HepG2 (cell line): Measurements from ENCODE around the gene PDIA4. TPM values are rescaled to one million over a fixed set of nuclear protein-coding genes. Genes with fewer than 3 reads are reported as not detected.

ENCODE experiments used
- ATAC-seq: fragments of 200-7000 bp; cut with Tn5 transposase; 3 replicates; pipeline ENCODE4 v1.9.1; 2020; ENCODE audit warnings: mild to moderate bottlenecking, moderate library complexity
- BruUV-seq: library from RNA; stranded (reverse); fragments of 400-500 nt; replicated peaks from 2 replicates; lab custom pipeline; 2021; lab: Mats Ljungman, UMichigan
- CTCF ChIA-PET: fragments of 300-600 bp; formaldehyde crosslinking; extraction: SDS; loops from one replicate; lab custom pipeline; 2021; ENCODE audit warnings: low total read pairs, inconsistent platforms, low intra/inter-chr PET ratio; lab: Yijun Ruan, JAX
- POLR2A ChIA-PET: fragments of 350-600 bp; sonication (Branson Sonifier 250); formaldehyde crosslinking; loops from one replicate; lab custom pipeline; 2020; ENCODE audit warnings: antibody characterized with exemption, inconsistent platforms; lab: Yijun Ruan, JAX
- DNase-seq: peaks from one replicate; pipeline ENCODE4 v3.0.0-alpha.2; 2015; ENCODE audit warnings: low spot score
- FAIRE-seq: peaks from 3 replicates; lab custom pipeline; 2011; peaks lifted over from hg19 to GRCh38; lab: Jason Lieb, UNC
- H2AFZ ChIP-seq: one replicate; pipeline ENCODE4 v1.6.1; 2011; ENCODE audit warnings: low read length, inconsistent platforms
- H3K27ac ChIP-seq: fragments of 300-600 bp; 3 replicates; pipeline ENCODE4 v1.8.0; 2011; ENCODE audit warnings: mixed run types, mild to moderate bottlenecking, mixed read lengths, low read length, inconsistent platforms; ENCODE audit not compliant: insufficient read depth; ENCODE audit errors: extremely low read length
- H3K27me3 ChIP-seq, 2 experiments: fragments of 200-600 bp in 1 of 2; 2 replicates in 1 of 2; 3 replicates in 1 of 2; pipeline versions ENCODE4 v1.6.0 to v1.8.0; 2011; ENCODE audit warnings: low read length in 2 of 2, mild to moderate bottlenecking in 2 of 2, moderate library complexity in 2 of 2, inconsistent platforms in 1 of 2; ENCODE audit not compliant: insufficient read depth in 2 of 2, control insufficient read depth in 1 of 2
- H3K36me3 ChIP-seq, 2 experiments: fragments of 200-600 bp in 1 of 2; replicated peaks in 1 of 2; 2 replicates in 1 of 2; 3 replicates in 1 of 2; pipeline versions ENCODE4 v1.5.1 to v1.8.0; 2011; ENCODE audit warnings: low read length in 2 of 2, inconsistent platforms in 1 of 2; ENCODE audit not compliant: insufficient read depth in 2 of 2, control insufficient read depth in 1 of 2
- H3K4me1 ChIP-seq: 2 replicates; pipeline ENCODE4 v1.5.1; 2012; ENCODE audit warnings: low read length, inconsistent platforms; ENCODE audit not compliant: insufficient read depth
- H3K4me2 ChIP-seq: 2 replicates; pipeline ENCODE4 v1.6.0; 2011; ENCODE audit warnings: low read depth, low read length, inconsistent platforms
- H3K4me3 ChIP-seq, 3 experiments: fragments of 200-600 bp in 1 of 3; sonication (generic), shearing (Covaris generic) in 1 of 3; replicated peaks in 1 of 3; 2 replicates each; pipeline ENCODE4 v1.5.1; 2011 to 2016; ENCODE audit warnings: low read length in 3 of 3, inconsistent platforms in 2 of 3, low read depth in 2 of 3, mild to moderate bottlenecking in 2 of 3, control low read depth in 1 of 3, mixed read lengths in 1 of 3; ENCODE audit not compliant: insufficient read depth in 1 of 3
- H3K79me2 ChIP-seq: one replicate; pipeline ENCODE4 v1.6.1; 2011; ENCODE audit warnings: low read length, inconsistent platforms; ENCODE audit not compliant: insufficient read depth
- H3K9ac ChIP-seq: 2 replicates; pipeline ENCODE4 v1.6.0; 2011; ENCODE audit warnings: mild to moderate bottlenecking, low read depth, low read length, inconsistent platforms; ENCODE audit not compliant: insufficient read depth
- H3K9me3 ChIP-seq: 2 replicates; pipeline ENCODE4 v1.5.1; 2012; ENCODE audit warnings: mild to moderate bottlenecking, low read length
- H4K20me1 ChIP-seq: 2 replicates; pipeline ENCODE4 v1.6.0; 2011; ENCODE audit warnings: inconsistent platforms, mild to moderate bottlenecking, low read length, moderate library complexity; ENCODE audit not compliant: insufficient read depth
- BHLHE40 ChIP-seq: IDR thresholded peaks from 2 replicates; pipeline ENCODE4 v1.6.1; 2011; ENCODE audit warnings: low read length, improper control_type of control experiment
- GLMP ChIP-seq: sonication (generic); formaldehyde crosslinking; IDR thresholded peaks from 2 replicates; pipeline ENCODE4 v1.9.0; 2021; ENCODE audit warnings: missing genetic modification reagents, mild to moderate bottlenecking, borderline replicate concordance
- MAF1 ChIP-seq: sonication (generic); formaldehyde crosslinking; IDR thresholded peaks from 2 replicates; pipeline ENCODE4 v1.5.0; 2020; ENCODE audit warnings: missing genetic modification reagents, borderline replicate concordance
- MED8 ChIP-seq: sonication (generic); formaldehyde crosslinking; IDR thresholded peaks from 2 replicates; pipeline ENCODE4 v1.8.1; 2023; ENCODE audit warnings: mild to moderate bottlenecking, missing genetic modification reagents; ENCODE audit not compliant: insufficient replicate concordance
- SSRP1 ChIP-seq: IDR thresholded peaks from 2 replicates; pipeline ENCODE4 v1.6.1; 2016; ENCODE audit warnings: control low read depth
- ZFP1 ChIP-seq: IDR thresholded peaks from 2 replicates; pipeline ENCODE4 v1.6.1; 2016
- ZFP82 ChIP-seq: sonication (generic); formaldehyde crosslinking; IDR thresholded peaks from 2 replicates; pipeline ENCODE4 v1.5.1; 2020; ENCODE audit warnings: mild to moderate bottlenecking, missing genetic modification reagents, borderline replicate concordance
- ZMYM3 ChIP-seq: sonication (generic); formaldehyde crosslinking; IDR thresholded peaks from 2 replicates; pipeline ENCODE4 v1.5.1; 2020; ENCODE audit warnings: mild to moderate bottlenecking, missing genetic modification reagents
- ZNF142 ChIP-seq: sonication (generic); formaldehyde crosslinking; IDR thresholded peaks from 2 replicates; pipeline ENCODE4 v1.4.0; 2020; ENCODE audit warnings: missing genetic modification reagents
- ZNF224 ChIP-seq: sonication (generic); formaldehyde crosslinking; IDR thresholded peaks from 2 replicates; pipeline ENCODE4 v1.5.0; 2020; ENCODE audit warnings: mild to moderate bottlenecking, missing genetic modification reagents
- ZNF557 ChIP-seq: sonication (generic); formaldehyde crosslinking; IDR thresholded peaks from 2 replicates; pipeline ENCODE4 v1.4.0; 2020; ENCODE audit warnings: missing genetic modification reagents
- ZSCAN5A ChIP-seq: sonication (generic); formaldehyde crosslinking; IDR thresholded peaks from 2 replicates; pipeline ENCODE4 v1.8.0; 2022; ENCODE audit warnings: mild to moderate bottlenecking, missing genetic modification reagents, borderline replicate concordance
- WGBS: methylation state at CpG from one replicate; pipeline ENCODE4 v1.1.6; 2017; ENCODE audit warnings: low lambda C conversion rate; 5-methylcytosine and 5-hydroxymethylcytosine counted together
- in situ Hi-C: cut with HindIII; loops from 2 replicates; pipeline ENCODE4 v1.10.0; 2017; ENCODE audit warnings: low pct_unique_long_range_greater_than_20kb; ENCODE audit not compliant: extremely low pct_ligation_motif_present
- intact Hi-C: fragments of 100-400 bp; cut with micrococcal nuclease; formaldehyde crosslinking; loops from one replicate; pipeline ENCODE4 v1.10.0; 2022; ENCODE audit not compliant: unreplicated experiment
- polyA plus RNA-seq, 8 experiments: library from polyadenylated mRNA; depleted of rRNA in 3 of 8; stranded (reverse) in 7 of 8; unstranded in 1 of 8; fragments of >200 nt; fragmentation: Illumina TruSeq in 4 of 8; extraction: Trizol in 4 of 8; gene quantifications; 2 replicates each; pipeline versions ENCODE4 v1.2.1 to v1.2.3, GENCODE V29; 2011 to 2016; ENCODE audit warnings: low read depth in 4 of 8, missing spikeins in 1 of 8, mixed read lengths in 1 of 8; ENCODE audit not compliant: insufficient read depth in 1 of 8
- total RNA-seq, 5 experiments: library from RNA; depleted of rRNA; stranded (reverse); fragments of >200 nt; fragmentation: Illumina TruSeq; extraction: Trizol; gene quantifications; 2 replicates each; pipeline ENCODE4 v1.2.3, GENCODE V29; 2016; ENCODE audit warnings: low read depth in 1 of 5
- TF ChIP-seq, protein P1 (sequence below): sonication (generic); formaldehyde crosslinking; conservative IDR thresholded peaks from 2 replicates; pipeline ENCODE4 v1.8.0; 2022; ENCODE audit warnings: low read depth, missing genetic modification reagents

PDIA4 gene
- total and polyA plus RNA-seq, 2 of the 13 experiments (the other 11 are each of a cell fraction or from before 2014, with no cell fraction given), result 278 to 402 TPM

GRCh38 chr7:149011491-149011890, 16.8 kb downstream of the PDIA4 start:
- no peak overlapping the region for H3K4me3 ChIP-seq
- peaks cover 52 to 95% of the 10 kb centered on the region in 2 experiments for H3K36me3 ChIP-seq
- H2AFZ ChIP-seq, result no peak overlapping the region
- ATAC-seq, result no peak
- H3K9me3 ChIP-seq, result no peaks in the 10 kb centered on the region
- no peaks in the 10 kb centered on the region for H4K20me1 ChIP-seq
- FAIRE-seq, result no peak
- in situ Hi-C loops (no loop called here), intact Hi-C loops (no loop called here)
- no peaks in the 10 kb centered on the region for H3K4me1 ChIP-seq
- no TSS peak for BruUV-seq
- no peaks in the 10 kb centered on the region for H3K27me3 ChIP-seq
- no peak overlapping the region for H3K27ac ChIP-seq
- H3K9ac ChIP-seq, result no peak overlapping the region
- WGBS, result 100% methylated on average over 2 of the region's 8 CpGs
- peaks cover 2% of the 10 kb centered on the region for H3K79me2 ChIP-seq
- POLR2A ChIA-PET, result no interaction called here
- CTCF ChIA-PET, result no interaction called here
- no peak for DNase-seq
- no peak overlapping the region for H3K4me2 ChIP-seq
- no peak for TF ChIP-seq ZSCAN5A (CRISPR knock-in tag)
- no peak for TF ChIP-seq ZNF224
- TF ChIP-seq MAF1 (CRISPR knock-in tag), result no peak
- TF ChIP-seq ZFP82, result no peak
- TF ChIP-seq MED8 (CRISPR knock-in tag), result no peak
- TF ChIP-seq ZNF142, result no peak
- TF ChIP-seq SSRP1, result no peak
- no peak for TF ChIP-seq ZNF557 (CRISPR knock-in tag)
- TF ChIP-seq BHLHE40, result no peak
- TF ChIP-seq, protein P1, sequence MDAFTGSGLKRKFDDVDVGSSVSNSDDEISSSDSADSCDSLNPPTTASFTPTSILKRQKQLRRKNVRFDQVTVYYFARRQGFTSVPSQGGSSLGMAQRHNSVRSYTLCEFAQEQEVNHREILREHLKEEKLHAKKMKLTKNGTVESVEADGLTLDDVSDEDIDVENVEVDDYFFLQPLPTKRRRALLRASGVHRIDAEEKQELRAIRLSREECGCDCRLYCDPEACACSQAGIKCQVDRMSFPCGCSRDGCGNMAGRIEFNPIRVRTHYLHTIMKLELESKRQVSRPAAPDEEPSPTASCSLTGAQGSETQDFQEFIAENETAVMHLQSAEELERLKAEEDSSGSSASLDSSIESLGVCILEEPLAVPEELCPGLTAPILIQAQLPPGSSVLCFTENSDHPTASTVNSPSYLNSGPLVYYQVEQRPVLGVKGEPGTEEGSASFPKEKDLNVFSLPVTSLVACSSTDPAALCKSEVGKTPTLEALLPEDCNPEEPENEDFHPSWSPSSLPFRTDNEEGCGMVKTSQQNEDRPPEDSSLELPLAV (CRISPR knock-in tag), result no peak
- TF ChIP-seq ZMYM3 (CRISPR knock-in tag), result no peak
- TF ChIP-seq ZFP1 (CRISPR knock-in tag), result no peak
- TF ChIP-seq GLMP (CRISPR knock-in tag), result no peak
